H1 (cell line): ENCODE data around the gene TPRA1. TPM values are rescaled to one million over a fixed set of nuclear protein-coding genes. Genes with fewer than 3 reads are reported as not detected.

ENCODE experiments used
- CTCF ChIA-PET: fragments of 300-600 bp; sonication (Branson Sonifier 250); formaldehyde crosslinking; loops from one replicate; lab custom pipeline; 2021; ENCODE audit not compliant: partially characterized antibody; lab: Charles Lee
- POLR2A ChIA-PET: fragments of 300-600 bp; sonication (Branson Sonifier 250); formaldehyde crosslinking; loops from one replicate; lab custom pipeline; 2021; ENCODE audit warnings: inconsistent platforms; ENCODE audit not compliant: partially characterized antibody; lab: Charles Lee
- DNase-seq, 2 experiments: peaks; one replicate each; pipeline versions ENCODE4 v3.0.0 to v3.0.0-alpha.2; 2010 to 2022; ENCODE audit warnings: low spot score in 2 of 2, low read depth in 1 of 2, mixed read lengths in 1 of 2
- FAIRE-seq: peaks from 2 replicates; lab custom pipeline; 2011; peaks lifted over from hg19 to GRCh38; lab: Jason Lieb, UNC
- H2AFZ ChIP-seq: 2 replicates; pipeline ENCODE4 v1.8.1; 2012; ENCODE audit warnings: low read length, inconsistent platforms
- H2AK5ac ChIP-seq: 2 replicates; pipeline ENCODE4 v1.6.1; 2013; ENCODE audit warnings: low read depth, low read length
- H2BK120ac ChIP-seq: replicated peaks from 2 replicates; pipeline ENCODE3; 2013; ENCODE audit warnings: low read depth, low read length, inconsistent platforms
- H2BK12ac ChIP-seq: 2 replicates; pipeline ENCODE4 v1.6.1; 2013; ENCODE audit warnings: low read depth, low read length
- H2BK15ac ChIP-seq: 2 replicates; pipeline ENCODE4 v1.6.1; 2013; ENCODE audit warnings: low read length
- H2BK20ac ChIP-seq: 2 replicates; pipeline ENCODE4 v1.6.1; 2013; ENCODE audit warnings: low read length
- H2BK5ac ChIP-seq: 2 replicates; pipeline ENCODE4 v1.6.1; 2013; ENCODE audit warnings: low read depth, low read length
- H3K14ac ChIP-seq: 2 replicates; pipeline ENCODE4 v1.6.1; 2013; ENCODE audit warnings: inconsistent platforms; ENCODE audit not compliant: insufficient read length
- H3K18ac ChIP-seq: 2 replicates; pipeline ENCODE4 v1.6.1; 2013; ENCODE audit warnings: low read length; ENCODE audit errors: extremely low read depth
- H3K23ac ChIP-seq: 2 replicates; pipeline ENCODE4 v1.6.1; 2013; ENCODE audit warnings: inconsistent platforms; ENCODE audit not compliant: insufficient read length
- H3K23me2 ChIP-seq: 2 replicates; pipeline ENCODE4 v1.6.1; 2013; ENCODE audit warnings: low read depth, low read length
- H3K27ac ChIP-seq: 2 replicates; pipeline ENCODE4 v1.6.1; 2011; ENCODE audit warnings: low read depth, low read length, inconsistent platforms
- H3K27me3 ChIP-seq, 4 experiments: replicated peaks in 1 of 4; 1 replicate in 1 of 4; 2 replicates in 3 of 4; pipeline versions ENCODE4 v1.6.1 to v1.8.1; 2011 to 2013; ENCODE audit warnings: low read length in 3 of 4, mild to moderate bottlenecking in 3 of 4, inconsistent platforms in 2 of 4, mixed read lengths in 2 of 4, moderate library complexity in 1 of 4; ENCODE audit not compliant: control insufficient read depth in 3 of 4, insufficient read depth in 3 of 4; ENCODE audit errors: extremely low read depth in 1 of 4
- H3K36me3 ChIP-seq, 4 experiments: 2 replicates each; pipeline versions ENCODE4 v1.6.1 to v1.8.1; 2011 to 2013; ENCODE audit warnings: mild to moderate bottlenecking in 4 of 4, low read length in 3 of 4, moderate library complexity in 2 of 4, control low read depth in 1 of 4, inconsistent platforms in 1 of 4; ENCODE audit not compliant: insufficient read depth in 4 of 4, control insufficient read depth in 2 of 4
- H3K4ac ChIP-seq: replicated peaks from 2 replicates; pipeline ENCODE3; 2013; ENCODE audit warnings: low read length, low read depth, mixed read lengths, inconsistent platforms; ENCODE audit not compliant: insufficient read length
- H3K4me1 ChIP-seq, 4 experiments: replicated peaks in 1 of 4; 1 replicate in 1 of 4; 2 replicates in 3 of 4; pipeline versions ENCODE4 v1.6.1 to v1.8.1; 2011 to 2013; ENCODE audit warnings: low read length in 3 of 4, inconsistent platforms in 2 of 4, mixed read lengths in 1 of 4; ENCODE audit not compliant: insufficient read depth in 4 of 4, control insufficient read depth in 3 of 4
- H3K4me2 ChIP-seq, 2 experiments: 2 replicates each; pipeline versions ENCODE4 v1.6.1 to v1.8.1; 2011 to 2013; ENCODE audit warnings: low read depth in 2 of 2, low read length in 2 of 2, control low read depth in 1 of 2, inconsistent platforms in 1 of 2, mild to moderate bottlenecking in 1 of 2; ENCODE audit not compliant: insufficient read depth in 1 of 2
- H3K4me3 ChIP-seq, 4 experiments: fragments of 200-600, 300-600 bp in 1 of 4; sonication (generic), shearing (Covaris generic), sonication (Bioruptor Twin) in 1 of 4; 2 replicates each; pipeline versions ENCODE4 v1.5.1 to v1.8.1; 2011 to 2016; ENCODE audit warnings: low read length in 4 of 4, low read depth in 3 of 4, control low read depth in 2 of 4, inconsistent platforms in 2 of 4, mild to moderate bottlenecking in 2 of 4, mixed read lengths in 1 of 4, moderate library complexity in 1 of 4; ENCODE audit not compliant: insufficient read depth in 2 of 4; ENCODE audit errors: extremely low read depth in 1 of 4
- H3K56ac ChIP-seq: replicated peaks from 2 replicates; pipeline ENCODE3; 2013; ENCODE audit warnings: low read depth, mild to moderate bottlenecking, mixed read lengths, low read length, inconsistent platforms; ENCODE audit not compliant: insufficient read length
- H3K79me1 ChIP-seq: 2 replicates; pipeline ENCODE4 v1.6.1; 2013; ENCODE audit warnings: low read depth, low read length, control low read depth
- H3K79me2 ChIP-seq, 2 experiments: 2 replicates each; pipeline versions ENCODE4 v1.6.1 to v1.8.1; 2012 to 2013; ENCODE audit warnings: low read length in 2 of 2, mild to moderate bottlenecking in 2 of 2, inconsistent platforms in 1 of 2; ENCODE audit not compliant: insufficient read depth in 2 of 2, control insufficient read depth in 1 of 2
- H3K9ac ChIP-seq, 4 experiments: replicated peaks in 1 of 4; 1 replicate in 1 of 4; 2 replicates in 3 of 4; pipeline versions ENCODE4 v1.6.1 to v1.8.1; 2011 to 2013; ENCODE audit warnings: low read depth in 3 of 4, low read length in 3 of 4, control low read depth in 2 of 4, mild to moderate bottlenecking in 2 of 4, moderate library complexity in 2 of 4, inconsistent platforms in 1 of 4; ENCODE audit errors: extremely low read depth in 1 of 4
- H3K9me3 ChIP-seq, 2 experiments: 2 replicates each; pipeline versions ENCODE4 v1.6.1 to v1.8.1; 2012 to 2013; ENCODE audit warnings: mild to moderate bottlenecking in 2 of 2, moderate library complexity in 2 of 2, control low read depth in 1 of 2, inconsistent platforms in 1 of 2, low read depth in 1 of 2, low read length in 1 of 2, mixed read lengths in 1 of 2; ENCODE audit not compliant: insufficient read depth in 2 of 2
- H4K20me1 ChIP-seq, 2 experiments: replicated peaks in 1 of 2; 2 replicates each; pipeline versions ENCODE3 to v1.8.1; 2011 to 2013; ENCODE audit warnings: inconsistent platforms in 2 of 2, low read length in 2 of 2, mild to moderate bottlenecking in 1 of 2; ENCODE audit not compliant: insufficient read depth in 2 of 2, control insufficient read depth in 1 of 2
- H4K5ac ChIP-seq: 2 replicates; pipeline ENCODE4 v1.6.1; 2013; ENCODE audit warnings: low read length, low read depth, mixed read lengths, inconsistent platforms; ENCODE audit not compliant: insufficient read length
- H4K8ac ChIP-seq: 2 replicates; pipeline ENCODE4 v1.8.0; 2013; ENCODE audit warnings: mild to moderate bottlenecking, moderate library complexity, low read length, inconsistent platforms; ENCODE audit not compliant: insufficient read depth; ENCODE audit errors: extremely low read depth
- H4K91ac ChIP-seq: replicated peaks from 2 replicates; pipeline ENCODE3; 2013; ENCODE audit warnings: low read length, mixed read lengths, inconsistent platforms; ENCODE audit not compliant: insufficient read length
- ASH2L ChIP-seq: fragments of 200-600, 300-600 bp; sonication (generic); IDR thresholded peaks from one replicate; pipeline ENCODE4 v1.7.1; 2017; ENCODE audit warnings: low read length
- CBX5 ChIP-seq: fragments of 300-800, 300-1000 bp; sonication (generic); IDR thresholded peaks from 2 replicates; pipeline ENCODE4 v1.7.1; 2016; ENCODE audit warnings: antibody characterized with exemption, low read length, low read depth
- CBX8 ChIP-seq: fragments of 300-800, 300-1000 bp; sonication (generic); IDR thresholded peaks from 2 replicates; pipeline ENCODE4 v1.7.1; 2016; ENCODE audit warnings: low read depth, low read length, borderline replicate concordance
- EGR1 ChIP-seq: IDR thresholded peaks from 2 replicates; pipeline ENCODE4 v1.6.1; 2011; ENCODE audit warnings: low read depth, low read length, borderline replicate concordance
- FOSL1 ChIP-seq: IDR thresholded peaks from 2 replicates; pipeline ENCODE4 v1.6.1; 2011; ENCODE audit warnings: mild to moderate bottlenecking, low read depth, low read length, moderate library complexity; ENCODE audit not compliant: insufficient read depth
- GTF2F1 ChIP-seq: IDR thresholded peaks from 2 replicates; pipeline ENCODE4 v1.6.1; 2012; ENCODE audit warnings: low read depth, low read length, improper control_type of control experiment, borderline replicate concordance
- HDAC2 ChIP-seq, 2 experiments: fragments of 300-600 bp in 1 of 2; sonication (generic) in 1 of 2; IDR thresholded peaks; 2 replicates each; pipeline ENCODE4 v1.6.1; 2011 to 2012; ENCODE audit warnings: low read depth in 2 of 2, low read length in 2 of 2, mild to moderate bottlenecking in 2 of 2, moderate library complexity in 2 of 2, borderline replicate concordance in 1 of 2, inconsistent platforms in 1 of 2
- HDAC6 ChIP-seq: IDR thresholded peaks from one replicate; pipeline ENCODE4 v1.7.1; 2012; ENCODE audit warnings: low read depth, mild to moderate bottlenecking, inconsistent platforms, low read length, moderate library complexity
- RXRA ChIP-seq: IDR thresholded peaks from 2 replicates; pipeline ENCODE4 v1.6.1; 2011; ENCODE audit warnings: low read depth, mild to moderate bottlenecking, low read length, moderate library complexity; ENCODE audit not compliant: insufficient read depth
- YY1 ChIP-seq: IDR thresholded peaks from 2 replicates; pipeline ENCODE4 v1.6.1; 2011; ENCODE audit warnings: low read depth, mild to moderate bottlenecking, low read length
- WGBS, 2 experiments: shearing (Covaris generic) in 1 of 2; methylation state at CpG; one replicate each; pipeline versions ENCODE4 v1.1.6 to v1.1.7; 2013 to 2015; ENCODE audit warnings: low lambda C conversion rate in 2 of 2, mixed read lengths in 2 of 2, inconsistent platforms in 1 of 2, low coverage in 1 of 2, missing lambda C conversion rate in 1 of 2; ENCODE audit not compliant: insufficient replicate concordance in 2 of 2, insufficient coverage in 1 of 2, insufficient read length in 1 of 2; ENCODE audit errors: extremely low coverage in 1 of 2, missing lambda C conversion rate in 1 of 2; 5-methylcytosine and 5-hydroxymethylcytosine counted together
- polyA plus RNA-seq, 7 experiments: library from polyadenylated mRNA; depleted of rRNA in 3 of 7; stranded (reverse) in 5 of 7; unstranded in 2 of 7; fragments of >200 nt in 5 of 7; fragments of 200-250 nt in 2 of 7; gene quantifications; 1 replicate in 5 of 7; 2 replicates in 1 of 7; 4 replicates in 1 of 7; pipeline versions ENCODE4 v1.2.1 to v1.2.3, GENCODE V29; 2011 to 2013; ENCODE audit warnings: missing spikeins in 2 of 7, mixed read lengths in 2 of 7
- total RNA-seq: library from RNA; stranded (reverse); fragmentation: NEBNext Ultra II Directional; extraction: Animal tissue kit (Norgen Biotek cat#: 25700); gene quantifications from 2 replicates; pipeline ENCODE4 v1.2.1, GENCODE V29; 2021
- TF ChIP-seq, protein P1 (sequence below): IDR thresholded peaks from 2 replicates; pipeline ENCODE4 v1.6.1; 2012; ENCODE audit warnings: low read length, inconsistent platforms

Gene TPRA1
- total and polyA plus RNA-seq, 2 of the 8 experiments (the other 6 are each of a cell fraction or from before 2014, with no cell fraction given) = 18.8 to 38.5 TPM

DNA sequence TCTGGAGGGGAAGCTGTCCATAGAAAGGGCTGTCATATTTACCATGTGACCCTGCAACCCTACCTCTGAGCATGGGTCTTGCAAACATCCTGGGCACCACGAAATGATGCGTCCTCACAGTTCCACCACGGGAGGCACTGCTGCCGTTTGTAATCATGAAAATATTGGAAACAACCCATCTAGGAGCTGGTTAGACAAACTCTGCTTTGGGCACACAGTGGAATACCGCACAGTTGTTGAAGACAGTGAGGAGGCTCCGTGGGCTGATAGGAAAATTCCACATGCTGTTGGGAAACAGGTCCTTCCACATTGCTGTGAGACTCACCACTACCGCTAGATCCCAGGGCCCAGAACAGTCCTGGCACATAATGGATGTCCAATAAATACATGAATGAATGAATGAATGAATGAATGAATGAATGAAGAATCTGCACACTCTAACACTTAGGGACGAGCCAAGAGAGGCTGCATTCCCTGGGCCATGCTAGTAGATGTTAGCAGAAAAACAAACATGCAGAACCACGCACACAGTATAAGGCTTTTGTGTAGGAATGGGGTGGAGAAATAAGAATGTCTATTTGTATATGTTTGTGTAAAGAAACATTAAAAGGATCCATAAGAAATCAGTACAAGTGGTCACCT, 40.6 kb downstream of the TPRA1 start:
- Histone ChIP-seq H4K5ac (no peak overlapping the region), H3K27ac (no peak overlapping the region), H3K79me1 (no peaks in the 10 kb centered on the region), H3K14ac (no peak overlapping the region), H2BK15ac (no peak overlapping the region), H3K4me3 (no peak overlapping the region), H3K23ac (no peak overlapping the region), H3K23me2 (peaks cover 8% of the 10 kb centered on the region; the same call in 1 of the 2 replicates), H4K91ac (no peak overlapping the region), H3K27me3 (peaks cover 0 to 3% (median 0%) of the 10 kb centered on the region in 4 experiments; a peak in 2 of 7 replicates), H3K4me2 (no peak overlapping the region), H2BK20ac (no peak overlapping the region), H2BK12ac (no peak overlapping the region), H2AFZ (no peak overlapping the region), H2AK5ac (no peak overlapping the region), H3K79me2 (no peaks in the 10 kb centered on the region), H3K4me1 (peaks cover 0 to 11% (median 6%) of the 10 kb centered on the region in 4 experiments; a peak in 6 of 7 replicates), H3K9me3 (no peaks in the 10 kb centered on the region), H4K8ac (no peak overlapping the region), H3K18ac (no peak overlapping the region), H2BK120ac (no peak overlapping the region), H2BK5ac (no peak overlapping the region), H3K56ac (no peak overlapping the region), H3K9ac (no peak overlapping the region), H3K36me3 (no peaks in the 10 kb centered on the region), H4K20me1 (no peaks in the 10 kb centered on the region), H3K4ac (no peak overlapping the region)
- 86% methylated on average over 9 of the region's 9 CpGs; no CpG with 5 or more reads in 1 of the 2 experiments for WGBS, 2 experiments
- ChIA-PET CTCF (interaction anchor here (0.6 to 9.0 kb wide), 5 partner anchors 12 to 198 kb away, joined by 3 to 69 read pairs (median 3); no protein-coding TSS in a partner anchor), POLR2A (interaction anchor here (0.6 to 1.2 kb wide), 2 partner anchors 16 to 148 kb away, joined by 3 read pairs; no protein-coding TSS in a partner anchor)
- FAIRE-seq (no peak), DNase-seq (no peak)
- TF ChIP-seq HDAC2 (IDR thresholded peaks at IDR 0.05; ENCODE audit: borderline replicate concordance in 1 of 2, low read depth in 2 of 2, low read length in 2 of 2) (no peak), EGR1 (no peak), GTF2F1 (no peak), CBX5 (no peak), CBX8 (no peak), YY1 (no peak), RXRA (no peak), ASH2L (no peak), FOSL1 (no peak), HDAC6 (no peak)
- TF ChIP-seq, protein P1, sequence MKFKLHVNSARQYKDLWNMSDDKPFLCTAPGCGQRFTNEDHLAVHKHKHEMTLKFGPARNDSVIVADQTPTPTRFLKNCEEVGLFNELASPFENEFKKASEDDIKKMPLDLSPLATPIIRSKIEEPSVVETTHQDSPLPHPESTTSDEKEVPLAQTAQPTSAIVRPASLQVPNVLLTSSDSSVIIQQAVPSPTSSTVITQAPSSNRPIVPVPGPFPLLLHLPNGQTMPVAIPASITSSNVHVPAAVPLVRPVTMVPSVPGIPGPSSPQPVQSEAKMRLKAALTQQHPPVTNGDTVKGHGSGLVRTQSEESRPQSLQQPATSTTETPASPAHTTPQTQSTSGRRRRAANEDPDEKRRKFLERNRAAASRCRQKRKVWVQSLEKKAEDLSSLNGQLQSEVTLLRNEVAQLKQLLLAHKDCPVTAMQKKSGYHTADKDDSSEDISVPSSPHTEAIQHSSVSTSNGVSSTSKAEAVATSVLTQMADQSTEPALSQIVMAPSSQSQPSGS = no peak
